HG02840 (cell line): ENCODE results near the gene APOB.

Source experiments
- ATAC-seq: cut with Tn5 transposase; IDR thresholded peaks from one replicate; pipeline ENCODE4 v1.9.1; 2021; ENCODE audit warnings: mild to moderate bottlenecking, moderate library complexity, moderate number of reproducible peaks; ENCODE audit not compliant: unreplicated experiment, low FRiP score

APOB gene

GRCh38 chr2:21021430-21021829, 22.4 kb downstream of the APOB start:
- ATAC-seq: no peak

GRCh38 chr2:21020668-21021288, 23.1 kb downstream of the APOB start:
- ATAC-seq: no peak

- no peak for ATAC-seq
These were observed 23.7 kb downstream of the APOB start for GRCh38 chr2:21020031-21020667.

- ATAC-seq: no peak
These were observed 24.2 kb downstream of the APOB start for GRCh38 chr2:21019678-21020021.

GRCh38 chr2:21019000-21019677, 24.7 kb downstream of the APOB start:
- ATAC-seq: no peak

- no peak for ATAC-seq
These were observed 25.6 kb downstream of the APOB start for GRCh38 chr2:21018290-21018689.

- ATAC-seq: no peak
These were observed 26.1 kb downstream of the APOB start for GRCh38 chr2:21017748-21018276.

- ATAC-seq: no peak
These were observed 28.6 kb downstream of the APOB start for GRCh38 chr2:21015281-21015645.

- ATAC-seq: no peak
These were observed 29.3 kb downstream of the APOB start for GRCh38 chr2:21014364-21015280.

- no peak for ATAC-seq
These were observed 30.6 kb downstream of the APOB start for GRCh38 chr2:21013043-21013816.

- no peak for ATAC-seq
These were observed 31.3 kb downstream of the APOB start for GRCh38 chr2:21012557-21012937.

GRCh38 chr2:21011876-21012556, 31.9 kb downstream of the APOB start:
- ATAC-seq: no peak

GRCh38 chr2:21011453-21011852, 32.4 kb downstream of the APOB start:
- ATAC-seq: no peak

GRCh38 chr2:21010813-21011439, 32.9 kb downstream of the APOB start:
- no peak for ATAC-seq

- ATAC-seq: no peak
These were observed 34.1 kb downstream of the APOB start for GRCh38 chr2:21009662-21010225.

GRCh38 chr2:21008790-21009661, 34.8 kb downstream of the APOB start:
- no peak for ATAC-seq

GRCh38 chr2:21008014-21008789, 35.7 kb downstream of the APOB start:
- ATAC-seq: no peak
